H1 (cell line): ENCODE data around the gene ZNF716. TPM values are rescaled to one million over a fixed set of nuclear protein-coding genes. Genes with fewer than 3 reads are reported as not detected.

Source experiments
- CTCF ChIA-PET: fragments of 300-600 bp; sonication (Branson Sonifier 250); formaldehyde crosslinking; loops from one replicate; lab custom pipeline; 2021; ENCODE audit not compliant: partially characterized antibody; lab: Charles Lee
- POLR2A ChIA-PET: fragments of 300-600 bp; sonication (Branson Sonifier 250); formaldehyde crosslinking; loops from one replicate; lab custom pipeline; 2021; ENCODE audit warnings: inconsistent platforms; ENCODE audit not compliant: partially characterized antibody; lab: Charles Lee
- DNase-seq, 2 experiments: peaks; one replicate each; pipeline versions ENCODE4 v3.0.0 to v3.0.0-alpha.2; 2010 to 2022; ENCODE audit warnings: low spot score in 2 of 2, low read depth in 1 of 2, mixed read lengths in 1 of 2
- FAIRE-seq: peaks from 2 replicates; lab custom pipeline; 2011; peaks lifted over from hg19 to GRCh38; lab: Jason Lieb, UNC
- H2AFZ ChIP-seq: 2 replicates; pipeline ENCODE4 v1.8.1; 2012; ENCODE audit warnings: low read length, inconsistent platforms
- H2AK5ac ChIP-seq: 2 replicates; pipeline ENCODE4 v1.6.1; 2013; ENCODE audit warnings: low read depth, low read length
- H2BK120ac ChIP-seq: replicated peaks from 2 replicates; pipeline ENCODE3; 2013; ENCODE audit warnings: low read depth, low read length, inconsistent platforms
- H2BK12ac ChIP-seq: 2 replicates; pipeline ENCODE4 v1.6.1; 2013; ENCODE audit warnings: low read depth, low read length
- H2BK15ac ChIP-seq: 2 replicates; pipeline ENCODE4 v1.6.1; 2013; ENCODE audit warnings: low read length
- H2BK20ac ChIP-seq: 2 replicates; pipeline ENCODE4 v1.6.1; 2013; ENCODE audit warnings: low read length
- H2BK5ac ChIP-seq: 2 replicates; pipeline ENCODE4 v1.6.1; 2013; ENCODE audit warnings: low read depth, low read length
- H3K14ac ChIP-seq: 2 replicates; pipeline ENCODE4 v1.6.1; 2013; ENCODE audit warnings: inconsistent platforms; ENCODE audit not compliant: insufficient read length
- H3K18ac ChIP-seq: 2 replicates; pipeline ENCODE4 v1.6.1; 2013; ENCODE audit warnings: low read length; ENCODE audit errors: extremely low read depth
- H3K23ac ChIP-seq: 2 replicates; pipeline ENCODE4 v1.6.1; 2013; ENCODE audit warnings: inconsistent platforms; ENCODE audit not compliant: insufficient read length
- H3K23me2 ChIP-seq: 2 replicates; pipeline ENCODE4 v1.6.1; 2013; ENCODE audit warnings: low read depth, low read length
- H3K27ac ChIP-seq: 2 replicates; pipeline ENCODE4 v1.6.1; 2011; ENCODE audit warnings: low read depth, low read length, inconsistent platforms
- H3K27me3 ChIP-seq, 4 experiments: replicated peaks in 1 of 4; 1 replicate in 1 of 4; 2 replicates in 3 of 4; pipeline versions ENCODE4 v1.6.1 to v1.8.1; 2011 to 2013; ENCODE audit warnings: low read length in 3 of 4, mild to moderate bottlenecking in 3 of 4, inconsistent platforms in 2 of 4, mixed read lengths in 2 of 4, moderate library complexity in 1 of 4; ENCODE audit not compliant: control insufficient read depth in 3 of 4, insufficient read depth in 3 of 4; ENCODE audit errors: extremely low read depth in 1 of 4
- H3K36me3 ChIP-seq, 4 experiments: 2 replicates each; pipeline versions ENCODE4 v1.6.1 to v1.8.1; 2011 to 2013; ENCODE audit warnings: mild to moderate bottlenecking in 4 of 4, low read length in 3 of 4, moderate library complexity in 2 of 4, control low read depth in 1 of 4, inconsistent platforms in 1 of 4; ENCODE audit not compliant: insufficient read depth in 4 of 4, control insufficient read depth in 2 of 4
- H3K4ac ChIP-seq: replicated peaks from 2 replicates; pipeline ENCODE3; 2013; ENCODE audit warnings: low read length, low read depth, mixed read lengths, inconsistent platforms; ENCODE audit not compliant: insufficient read length
- H3K4me1 ChIP-seq, 4 experiments: replicated peaks in 1 of 4; 1 replicate in 1 of 4; 2 replicates in 3 of 4; pipeline versions ENCODE4 v1.6.1 to v1.8.1; 2011 to 2013; ENCODE audit warnings: low read length in 3 of 4, inconsistent platforms in 2 of 4, mixed read lengths in 1 of 4; ENCODE audit not compliant: insufficient read depth in 4 of 4, control insufficient read depth in 3 of 4
- H3K4me2 ChIP-seq, 2 experiments: 2 replicates each; pipeline versions ENCODE4 v1.6.1 to v1.8.1; 2011 to 2013; ENCODE audit warnings: low read depth in 2 of 2, low read length in 2 of 2, control low read depth in 1 of 2, inconsistent platforms in 1 of 2, mild to moderate bottlenecking in 1 of 2; ENCODE audit not compliant: insufficient read depth in 1 of 2
- H3K4me3 ChIP-seq, 4 experiments: fragments of 200-600, 300-600 bp in 1 of 4; sonication (generic), shearing (Covaris generic), sonication (Bioruptor Twin) in 1 of 4; 2 replicates each; pipeline versions ENCODE4 v1.5.1 to v1.8.1; 2011 to 2016; ENCODE audit warnings: low read length in 4 of 4, low read depth in 3 of 4, control low read depth in 2 of 4, inconsistent platforms in 2 of 4, mild to moderate bottlenecking in 2 of 4, mixed read lengths in 1 of 4, moderate library complexity in 1 of 4; ENCODE audit not compliant: insufficient read depth in 2 of 4; ENCODE audit errors: extremely low read depth in 1 of 4
- H3K56ac ChIP-seq: replicated peaks from 2 replicates; pipeline ENCODE3; 2013; ENCODE audit warnings: low read depth, mild to moderate bottlenecking, mixed read lengths, low read length, inconsistent platforms; ENCODE audit not compliant: insufficient read length
- H3K79me1 ChIP-seq: 2 replicates; pipeline ENCODE4 v1.6.1; 2013; ENCODE audit warnings: low read depth, low read length, control low read depth
- H3K79me2 ChIP-seq, 2 experiments: 2 replicates each; pipeline versions ENCODE4 v1.6.1 to v1.8.1; 2012 to 2013; ENCODE audit warnings: low read length in 2 of 2, mild to moderate bottlenecking in 2 of 2, inconsistent platforms in 1 of 2; ENCODE audit not compliant: insufficient read depth in 2 of 2, control insufficient read depth in 1 of 2
- H3K9ac ChIP-seq, 4 experiments: replicated peaks in 1 of 4; 1 replicate in 1 of 4; 2 replicates in 3 of 4; pipeline versions ENCODE4 v1.6.1 to v1.8.1; 2011 to 2013; ENCODE audit warnings: low read depth in 3 of 4, low read length in 3 of 4, control low read depth in 2 of 4, mild to moderate bottlenecking in 2 of 4, moderate library complexity in 2 of 4, inconsistent platforms in 1 of 4; ENCODE audit errors: extremely low read depth in 1 of 4
- H3K9me3 ChIP-seq, 2 experiments: 2 replicates each; pipeline versions ENCODE4 v1.6.1 to v1.8.1; 2012 to 2013; ENCODE audit warnings: mild to moderate bottlenecking in 2 of 2, moderate library complexity in 2 of 2, control low read depth in 1 of 2, inconsistent platforms in 1 of 2, low read depth in 1 of 2, low read length in 1 of 2, mixed read lengths in 1 of 2; ENCODE audit not compliant: insufficient read depth in 2 of 2
- H4K20me1 ChIP-seq, 2 experiments: replicated peaks in 1 of 2; 2 replicates each; pipeline versions ENCODE3 to v1.8.1; 2011 to 2013; ENCODE audit warnings: inconsistent platforms in 2 of 2, low read length in 2 of 2, mild to moderate bottlenecking in 1 of 2; ENCODE audit not compliant: insufficient read depth in 2 of 2, control insufficient read depth in 1 of 2
- H4K5ac ChIP-seq: 2 replicates; pipeline ENCODE4 v1.6.1; 2013; ENCODE audit warnings: low read length, low read depth, mixed read lengths, inconsistent platforms; ENCODE audit not compliant: insufficient read length
- H4K8ac ChIP-seq: 2 replicates; pipeline ENCODE4 v1.8.0; 2013; ENCODE audit warnings: mild to moderate bottlenecking, moderate library complexity, low read length, inconsistent platforms; ENCODE audit not compliant: insufficient read depth; ENCODE audit errors: extremely low read depth
- H4K91ac ChIP-seq: replicated peaks from 2 replicates; pipeline ENCODE3; 2013; ENCODE audit warnings: low read length, mixed read lengths, inconsistent platforms; ENCODE audit not compliant: insufficient read length
- CBX8 ChIP-seq: fragments of 300-800, 300-1000 bp; sonication (generic); IDR thresholded peaks from 2 replicates; pipeline ENCODE4 v1.7.1; 2016; ENCODE audit warnings: low read depth, low read length, borderline replicate concordance
- CHD2 ChIP-seq: IDR thresholded peaks from 2 replicates; pipeline ENCODE4 v1.6.1; 2012; ENCODE audit warnings: low read length, improper control_type of control experiment
- EP300 ChIP-seq, 2 experiments: IDR thresholded peaks; 1 replicate in 1 of 2; 2 replicates in 1 of 2; pipeline ENCODE4 v1.6.1; 2011 to 2012; ENCODE audit warnings: low read depth in 2 of 2, low read length in 2 of 2, mild to moderate bottlenecking in 2 of 2, borderline replicate concordance in 1 of 2, inconsistent platforms in 1 of 2, moderate library complexity in 1 of 2
- GTF2F1 ChIP-seq: IDR thresholded peaks from 2 replicates; pipeline ENCODE4 v1.6.1; 2012; ENCODE audit warnings: low read depth, low read length, improper control_type of control experiment, borderline replicate concordance
- KDM1A ChIP-seq: fragments of 200-600, 300-600 bp; sonication (generic); IDR thresholded peaks from 2 replicates; pipeline ENCODE4 v1.7.1; 2016; ENCODE audit warnings: mild to moderate bottlenecking, low read length, borderline replicate concordance
- NANOG ChIP-seq: IDR thresholded peaks from 2 replicates; pipeline ENCODE4 v1.6.1; 2011; ENCODE audit warnings: low read length, low read depth, mild to moderate bottlenecking, inconsistent platforms; ENCODE audit not compliant: insufficient read depth, poor library complexity, severe bottlenecking
- RFX5 ChIP-seq: IDR thresholded peaks from 2 replicates; pipeline ENCODE4 v1.6.1; 2011; ENCODE audit warnings: low read depth, low read length, improper control_type of control experiment, borderline replicate concordance
- SIRT6 ChIP-seq: IDR thresholded peaks from one replicate; pipeline ENCODE4 v1.7.1; 2012; ENCODE audit warnings: low read length, inconsistent platforms
- SIX5 ChIP-seq: IDR thresholded peaks from 2 replicates; pipeline ENCODE4 v1.6.1; 2011; ENCODE audit warnings: mild to moderate bottlenecking, low read depth, low read length
- SUZ12 ChIP-seq: fragments of 200-600 bp; sonication (generic); IDR thresholded peaks from 2 replicates; pipeline ENCODE4 v1.6.1; 2012; ENCODE audit warnings: mild to moderate bottlenecking, inconsistent platforms, low read length, moderate library complexity, mixed read lengths
- TAF7 ChIP-seq: optimal IDR thresholded peaks from 2 replicates; pipeline ENCODE3; 2011; ENCODE audit warnings: low read depth, mild to moderate bottlenecking, inconsistent platforms, low read length, moderate library complexity, borderline replicate concordance
- YY1 ChIP-seq: IDR thresholded peaks from 2 replicates; pipeline ENCODE4 v1.6.1; 2011; ENCODE audit warnings: low read depth, mild to moderate bottlenecking, low read length
- ZNF274 ChIP-seq: IDR thresholded peaks from 2 replicates; pipeline ENCODE4 v1.7.0; 2012; ENCODE audit warnings: low read length, borderline replicate concordance; ENCODE audit errors: extremely low read depth
- WGBS, 2 experiments: shearing (Covaris generic) in 1 of 2; methylation state at CpG; one replicate each; pipeline versions ENCODE4 v1.1.6 to v1.1.7; 2013 to 2015; ENCODE audit warnings: low lambda C conversion rate in 2 of 2, mixed read lengths in 2 of 2, inconsistent platforms in 1 of 2, low coverage in 1 of 2, missing lambda C conversion rate in 1 of 2; ENCODE audit not compliant: insufficient replicate concordance in 2 of 2, insufficient coverage in 1 of 2, insufficient read length in 1 of 2; ENCODE audit errors: extremely low coverage in 1 of 2, missing lambda C conversion rate in 1 of 2; 5-methylcytosine and 5-hydroxymethylcytosine counted together
- polyA plus RNA-seq, 7 experiments: library from polyadenylated mRNA; depleted of rRNA in 3 of 7; stranded (reverse) in 5 of 7; unstranded in 2 of 7; fragments of >200 nt in 5 of 7; fragments of 200-250 nt in 2 of 7; gene quantifications; 1 replicate in 5 of 7; 2 replicates in 1 of 7; 4 replicates in 1 of 7; pipeline versions ENCODE4 v1.2.1 to v1.2.3, GENCODE V29; 2011 to 2013; ENCODE audit warnings: missing spikeins in 2 of 7, mixed read lengths in 2 of 7
- total RNA-seq: library from RNA; stranded (reverse); fragmentation: NEBNext Ultra II Directional; extraction: Animal tissue kit (Norgen Biotek cat#: 25700); gene quantifications from 2 replicates; pipeline ENCODE4 v1.2.1, GENCODE V29; 2021
- TF ChIP-seq, protein P1 (sequence below): IDR thresholded peaks from 2 replicates; pipeline ENCODE4 v1.6.1; 2011; ENCODE audit warnings: low read depth, mild to moderate bottlenecking, low read length; ENCODE audit not compliant: insufficient read depth

The ZNF716 gene
- total and polyA plus RNA-seq, 2 of the 8 experiments (the other 6 are each of a cell fraction or from before 2014, with no cell fraction given): not detected

DNA sequence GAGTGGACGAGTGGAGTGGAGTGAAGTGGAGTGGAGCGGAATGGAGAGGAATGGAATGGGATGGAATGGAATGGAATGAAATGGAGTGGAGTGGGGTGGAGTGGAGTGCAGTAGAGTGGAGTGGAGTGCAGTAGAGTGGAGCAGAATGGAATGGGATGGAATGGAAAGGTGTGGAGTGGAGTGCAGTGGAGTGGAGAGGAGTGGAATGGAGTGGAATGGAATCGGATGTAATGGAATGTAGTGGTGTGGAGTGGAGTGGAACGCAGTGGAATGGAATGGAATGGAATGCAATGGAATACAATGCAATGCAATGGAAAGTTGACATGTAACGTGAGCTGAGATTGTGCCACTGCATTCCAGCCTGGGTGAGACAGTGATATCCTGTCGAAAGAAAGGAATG is 46.4 kb downstream of the ZNF716 start:
- WGBS, 2 experiments: 67 to 100% methylated on average over 3 to 6 of the region's 6 CpGs
- no peaks in the 10 kb centered on the region for H3K79me2 ChIP-seq
- H4K91ac ChIP-seq: no peak overlapping the region
- no peak overlapping the region for H2AK5ac ChIP-seq
- no peak overlapping the region for H3K4me2 ChIP-seq
- H3K4me3 ChIP-seq: no peak overlapping the region
- no peak overlapping the region for H2BK12ac ChIP-seq
- no peaks in the 10 kb centered on the region; a peak in 1 of 8 replicates for H3K36me3 ChIP-seq
- no peak overlapping the region for H3K9ac ChIP-seq
- no peak overlapping the region for H2BK20ac ChIP-seq
- H2BK120ac ChIP-seq: no peak overlapping the region
- no peaks in the 10 kb centered on the region for H3K79me1 ChIP-seq
- ChIA-PET POLR2A (no interaction called here), CTCF (no interaction called here)
- no peak overlapping the region for H3K23ac ChIP-seq
- TF ChIP-seq CBX8: no peak
- no peak for TF ChIP-seq GTF2F1
- TF ChIP-seq TAF7: no peak
- TF ChIP-seq SIX5: no peak
- no peak for TF ChIP-seq CHD2
- no peak for TF ChIP-seq RFX5
- no peak for TF ChIP-seq ZNF274
- TF ChIP-seq NANOG: no peak
- TF ChIP-seq SUZ12: no peak
- no peak for TF ChIP-seq EP300 (IDR thresholded peaks at IDR 0.05; ENCODE audit: borderline replicate concordance in 1 of 2, low read depth in 2 of 2, low read length in 2 of 2)
- no peak for TF ChIP-seq SIRT6
- TF ChIP-seq, protein P1, sequence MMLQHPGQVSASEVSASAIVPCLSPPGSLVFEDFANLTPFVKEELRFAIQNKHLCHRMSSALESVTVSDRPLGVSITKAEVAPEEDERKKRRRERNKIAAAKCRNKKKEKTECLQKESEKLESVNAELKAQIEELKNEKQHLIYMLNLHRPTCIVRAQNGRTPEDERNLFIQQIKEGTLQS: no peak
- TF ChIP-seq KDM1A: no peak
- no peak for TF ChIP-seq YY1
- H2BK5ac ChIP-seq: no peak overlapping the region
- no peak overlapping the region for H2BK15ac ChIP-seq
- no peak for DNase-seq
- no peak overlapping the region for H3K56ac ChIP-seq
- H3K9me3 ChIP-seq: peaks cover 43 to 60% of the 10 kb centered on the region in 2 experiments
- no peaks in the 10 kb centered on the region for H3K4me1 ChIP-seq
- no peak overlapping the region for H3K4ac ChIP-seq
- no peak overlapping the region for H3K18ac ChIP-seq
- H3K23me2 ChIP-seq: peaks cover 16% of the 10 kb centered on the region; the same call in 1 of the 2 replicates
- no peak overlapping the region for H3K14ac ChIP-seq
- H3K27me3 ChIP-seq: no peaks in the 10 kb centered on the region
- FAIRE-seq: no peak
- H4K20me1 ChIP-seq: no peaks in the 10 kb centered on the region
- H4K5ac ChIP-seq: no peak overlapping the region
- H3K27ac ChIP-seq: no peak overlapping the region
- H2AFZ ChIP-seq: no peak overlapping the region
- H4K8ac ChIP-seq: no peak overlapping the region
